ENCODE measurements around the gene DELE1. TPM values are rescaled to one million over a fixed set of nuclear protein-coding genes. Genes with fewer than 3 reads are reported as not detected.

DELE1 gene
- total and polyA plus RNA-seq, 8 donors = 29.2 to 100 (median 71.7) TPM

- TF ChIP-seq POLR2AphosphoS5 (IDR thresholded peaks at IDR 0.05) (no peak), EP300 (IDR thresholded peaks at IDR 0.05) (no peak), CTCF (IDR thresholded peaks at IDR 0.05) (no peak), POLR2A (IDR thresholded peaks at IDR 0.05) (no peak)
- peak in 1 of 2 donors; percentile 48 for DNase-seq
- Histone ChIP-seq H3K27me3 (peaks cover 0 to 98% (median 57%) of the 10 kb centered on the region in 3 donors), H3K9me3 (no peaks in the 10 kb centered on the region), H3K36me3 (no peaks in the 10 kb centered on the region), H3K4me3 (no peak overlapping the region), H3K4me1 (peaks cover 36 to 78% (median 61%) of the 10 kb centered on the region in 4 donors), H3K27ac (peak overlapping the region in 3 of 5 donors; percentile 20 to 95 (median 47))
- 30 to 48% (median 37%) methylated on average over 3 to 7 of the region's 7 CpGs for WGBS, 5 donors
- intact Hi-C loops (cut with DNase I; ENCODE audit: low total_unique reads) = loop anchor here (5.0 kb wide), 2 partner anchors 63 to 183 kb away; no protein-coding TSS in a partner anchor
These were observed 43.5 kb upstream of the DELE1 start for GRCh38 chr5:141879941-141880738.

DNA sequence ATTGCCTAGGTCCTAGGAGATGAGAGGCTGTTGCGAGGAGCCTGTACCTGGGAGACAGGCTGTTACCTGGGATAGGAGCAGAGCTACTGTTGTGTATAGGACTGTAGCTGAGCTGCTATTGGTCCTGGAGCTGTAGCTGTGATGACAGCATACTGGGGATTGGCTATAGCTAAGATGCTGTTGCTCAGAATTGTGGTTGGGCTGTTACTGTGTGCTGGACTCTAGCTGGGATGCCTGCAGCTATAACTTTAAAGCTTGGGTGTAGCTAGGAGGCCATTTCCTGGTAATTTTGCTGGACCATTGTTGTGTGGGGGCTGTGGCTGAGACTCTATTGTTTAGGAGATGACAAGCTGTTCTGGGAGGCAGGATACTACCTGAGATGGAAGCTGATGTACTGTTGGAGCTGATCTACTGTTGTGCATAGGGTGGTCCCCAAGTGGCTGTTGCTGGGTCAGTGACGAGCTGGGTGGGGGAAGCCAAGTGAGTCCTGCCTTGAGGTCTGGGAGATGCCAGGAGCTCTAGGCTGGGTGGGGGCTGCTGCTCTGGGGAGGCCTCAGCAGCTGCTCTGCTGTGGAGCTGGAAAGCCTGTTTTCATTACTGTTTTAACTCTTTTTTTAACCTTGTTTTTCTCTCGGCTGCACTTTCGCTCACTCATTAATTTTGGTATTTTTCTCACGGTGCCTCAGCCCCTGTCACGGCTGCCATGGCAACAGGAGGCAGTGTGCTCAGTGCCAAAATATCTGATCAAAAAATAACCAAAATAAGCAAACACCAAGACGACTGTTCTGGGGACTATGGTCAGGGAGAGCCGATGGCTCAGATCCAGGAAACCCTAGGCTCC lies 42.5 kb upstream of the DELE1 start:
- no peaks in the 10 kb centered on the region for H3K9me3 ChIP-seq
- H3K36me3 ChIP-seq = no peaks in the 10 kb centered on the region
- DNase-seq = peak in 1 of 2 donors; percentile 42
- intact Hi-C loops (cut with DNase I; ENCODE audit: low total_unique reads) = loop anchor here (5.0 kb wide), 2 partner anchors 64 to 184 kb away; no protein-coding TSS in a partner anchor
- WGBS, 5 donors = 32 to 54% (median 43%) methylated on average over 8 of the region's 8 CpGs
- H3K4me3 ChIP-seq = no peak overlapping the region
- H3K4me1 ChIP-seq = peaks cover 25 to 67% (median 51%) of the 10 kb centered on the region in 4 donors
- peaks cover 0 to 95% (median 47%) of the 10 kb centered on the region in 3 donors for H3K27me3 ChIP-seq
- TF ChIP-seq CTCF (IDR thresholded peaks at IDR 0.05) = no peak
- no peak for TF ChIP-seq POLR2A (IDR thresholded peaks at IDR 0.05)
- TF ChIP-seq POLR2AphosphoS5 (IDR thresholded peaks at IDR 0.05) = no peak
- H3K27ac ChIP-seq = peak overlapping the region in 4 of 5 donors; percentile 18 to 47 (median 40)

- Histone ChIP-seq H3K27ac (peak overlapping the region in 4 of 5 donors; percentile 18 to 47 (median 40)), H3K4me3 (no peak overlapping the region), H3K36me3 (no peaks in the 10 kb centered on the region), H3K4me1 (peaks cover 18 to 60% (median 44%) of the 10 kb centered on the region in 4 donors), H3K27me3 (peaks cover 0 to 94% (median 40%) of the 10 kb centered on the region in 3 donors), H3K9me3 (no peaks in the 10 kb centered on the region)
- peak in 1 of 2 donors; percentile 9 for DNase-seq
- no peak for TF ChIP-seq EP300 (IDR thresholded peaks at IDR 0.05)
- TF ChIP-seq POLR2A (IDR thresholded peaks at IDR 0.05) = no peak
- no peak for TF ChIP-seq POLR2AphosphoS5 (IDR thresholded peaks at IDR 0.05)
- no peak for TF ChIP-seq CTCF (IDR thresholded peaks at IDR 0.05)
- WGBS, 5 donors = 15 to 33% (median 30%) methylated on average over 4 of the region's 4 CpGs
- intact Hi-C loops (cut with DNase I; ENCODE audit: low total_unique reads) = loop anchor here (5.0 kb wide), 2 partner anchors 65 to 185 kb away; no protein-coding TSS in a partner anchor
These were observed 41.8 kb upstream of the DELE1 start for GRCh38 chr5:141881886-141882285.

Measured in stomach (tissue), 9 donors.